ENCODE results near the gene GAMT.

Gene GAMT

GRCh38 chr19:1386945-1387683, 14.2 kb downstream of the GAMT start:
- no peak for DNase-seq (ENCODE audit: low read depth in 1 of 2, low spot score in 1 of 2)

DNA sequence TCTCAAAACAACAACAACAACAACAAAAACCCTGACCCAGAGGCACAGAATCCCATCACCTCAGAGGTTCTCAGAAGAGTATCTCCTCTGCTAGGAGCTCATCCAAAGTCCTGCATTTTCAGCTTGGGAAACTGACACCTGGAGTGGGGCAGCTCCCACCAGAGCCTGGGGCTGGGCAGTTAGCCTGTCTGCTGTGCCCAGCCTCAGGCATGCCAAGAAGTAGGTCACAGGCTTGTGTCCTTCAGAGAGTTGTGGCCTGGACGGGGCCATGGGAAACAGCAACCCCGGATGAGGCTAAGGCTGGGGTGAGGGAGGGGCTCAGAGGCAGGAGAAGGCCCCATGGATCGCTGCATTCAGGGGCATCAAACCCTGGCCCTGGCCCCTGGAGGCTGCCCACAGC, 15.5 kb downstream of the GAMT start:
- DNase-seq (ENCODE audit: low read depth in 1 of 2, low spot score in 1 of 2) = no peak

- DNase-seq (ENCODE audit: low read depth in 1 of 2, low spot score in 1 of 2) = no peak
Measured at GRCh38 chr19:1384478-1385110, 16.7 kb downstream of the GAMT start.

DNA sequence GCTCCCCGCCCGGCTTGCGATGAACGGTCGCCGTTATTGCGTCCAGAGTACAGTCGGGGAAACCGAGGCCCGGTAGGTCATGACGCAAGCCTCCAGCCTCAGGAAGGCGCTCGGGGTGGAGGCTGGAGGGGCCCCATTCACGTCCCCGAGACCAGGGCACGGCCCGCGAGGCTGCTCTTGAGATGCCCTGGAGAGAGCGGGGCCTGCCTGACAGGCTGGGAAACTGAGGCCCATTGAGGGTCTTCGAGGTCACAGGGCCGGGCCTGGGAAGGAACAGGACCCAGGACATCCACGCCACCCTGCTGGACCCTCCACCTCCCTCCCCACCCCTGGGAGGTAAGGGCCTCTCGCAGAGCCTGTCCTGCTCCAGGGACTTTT, 17.3 kb downstream of the GAMT start:
- no peak for DNase-seq (ENCODE audit: low read depth in 1 of 2, low spot score in 1 of 2)

GRCh38 chr19:1383312-1384084, 17.8 kb downstream of the GAMT start, which contains the start of gene NDUFS7:
TSS of gene NDUFS7 (plus strand) at chr19:1383907. CDS start at chr19:1383927, 20 bp downstream.
- DNase-seq (ENCODE audit: low read depth in 1 of 2, low spot score in 1 of 2) = peak; percentile 92 to 99

- DNase-seq (ENCODE audit: low read depth in 1 of 2, low spot score in 1 of 2) = no peak
Measured at GRCh38 chr19:1383017-1383311, 18.4 kb downstream of the GAMT start.

DNA sequence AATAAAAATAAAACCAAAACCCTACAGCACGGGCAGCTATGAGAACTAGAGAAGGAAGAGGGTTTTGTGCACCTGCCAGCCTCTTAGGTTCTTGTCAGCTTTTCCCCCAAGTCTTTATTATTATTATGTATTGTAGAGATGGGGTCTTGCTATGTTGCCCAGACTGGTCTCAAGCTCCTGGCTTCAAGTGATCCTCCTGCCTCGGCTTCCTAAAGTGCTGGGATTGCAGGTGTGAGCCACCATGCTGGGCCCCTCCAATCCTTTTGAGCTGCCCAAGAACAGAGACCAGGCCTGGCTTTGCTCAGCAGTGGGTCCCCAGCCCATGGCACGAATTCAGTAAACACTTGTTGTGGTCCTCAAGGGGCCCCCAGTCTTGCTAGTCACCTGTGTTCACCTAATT, 19.1 kb downstream of the GAMT start:
- no peak for DNase-seq (ENCODE audit: low read depth in 1 of 2, low spot score in 1 of 2)

- DNase-seq (ENCODE audit: low read depth in 1 of 2, low spot score in 1 of 2) = no peak
Measured at GRCh38 chr19:1379961-1380489, 21.3 kb downstream of the GAMT start.

DNA sequence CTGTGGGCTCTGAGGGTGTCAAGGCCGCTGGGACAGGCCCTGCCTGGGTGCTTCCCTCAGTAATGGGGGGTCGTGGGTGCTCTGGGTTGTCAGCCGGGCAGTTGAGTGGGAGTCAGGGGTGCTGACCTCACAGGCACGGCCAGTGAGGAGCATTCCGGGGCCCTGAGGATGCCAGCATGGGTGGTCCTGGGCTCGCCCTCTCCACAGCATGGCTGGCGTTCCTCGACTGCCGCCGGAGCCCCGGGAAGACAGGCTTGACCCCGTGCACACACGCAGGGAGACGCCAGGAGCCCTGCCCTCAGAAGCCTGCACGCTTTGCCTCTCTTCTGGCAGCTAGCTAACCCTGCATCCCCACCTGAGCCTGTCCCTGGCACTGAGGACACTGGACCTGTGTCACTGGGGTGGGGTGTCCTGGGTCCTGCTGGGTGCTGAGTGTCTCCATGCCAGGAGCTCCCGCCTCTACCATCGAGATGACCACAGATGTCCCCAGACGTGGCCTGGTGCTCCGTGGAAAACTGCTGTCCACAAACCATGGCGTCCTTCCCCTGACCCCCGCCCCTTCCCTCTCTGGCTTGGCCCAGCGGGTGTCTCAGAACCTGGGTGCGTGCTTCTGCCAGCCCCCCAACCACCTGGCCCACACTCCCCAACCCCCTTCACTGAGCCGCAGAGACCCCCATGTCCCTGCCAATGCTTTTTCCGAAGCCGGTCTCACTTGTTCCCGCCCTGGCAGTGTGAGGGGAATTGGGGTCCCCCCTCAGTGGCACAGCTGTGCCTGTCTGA, 22.0 kb downstream of the GAMT start:
- no peak for DNase-seq (ENCODE audit: low read depth in 1 of 2, low spot score in 1 of 2)

DNA sequence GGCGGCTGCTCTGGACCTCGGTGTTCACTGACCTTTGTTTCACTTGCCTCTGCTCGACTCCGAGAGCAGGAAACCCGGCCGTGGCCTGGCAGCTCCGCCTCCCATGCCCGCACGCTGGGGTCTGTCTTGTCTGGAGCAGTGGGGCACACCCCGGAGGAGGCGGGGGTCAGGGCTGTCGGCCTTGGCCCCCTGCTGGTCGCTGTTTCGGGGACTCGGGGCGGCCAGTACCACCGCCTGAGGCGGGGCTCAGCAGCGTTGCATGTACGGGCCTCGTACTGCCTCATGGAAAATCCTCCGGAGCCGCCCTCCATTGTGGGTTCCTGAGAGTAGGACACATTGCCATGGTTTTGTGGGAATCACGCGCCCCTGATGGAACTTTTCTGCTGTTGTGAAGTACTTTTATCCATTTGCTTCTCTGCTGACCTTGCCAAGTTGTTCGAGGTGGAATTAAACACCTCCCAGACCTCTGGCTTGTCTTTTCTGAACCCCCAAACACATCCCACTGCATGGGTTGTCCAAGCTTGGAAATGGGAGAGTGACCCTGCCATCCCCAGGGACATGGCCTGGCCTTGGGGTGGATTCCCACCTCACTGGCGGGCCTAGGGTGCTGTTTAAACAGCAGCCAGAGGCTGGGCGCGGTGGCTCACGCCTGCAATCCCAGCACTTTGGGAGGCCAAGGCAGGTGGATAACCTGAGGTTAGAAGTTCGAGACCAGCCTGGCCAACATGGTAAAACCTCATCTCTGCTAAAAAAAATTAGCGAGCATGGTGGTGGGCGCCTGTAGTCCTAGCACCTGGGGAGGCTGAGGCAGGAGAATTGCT, 23.2 kb downstream of the GAMT start:
- no peak for DNase-seq (ENCODE audit: low read depth in 1 of 2, low spot score in 1 of 2)

DNA sequence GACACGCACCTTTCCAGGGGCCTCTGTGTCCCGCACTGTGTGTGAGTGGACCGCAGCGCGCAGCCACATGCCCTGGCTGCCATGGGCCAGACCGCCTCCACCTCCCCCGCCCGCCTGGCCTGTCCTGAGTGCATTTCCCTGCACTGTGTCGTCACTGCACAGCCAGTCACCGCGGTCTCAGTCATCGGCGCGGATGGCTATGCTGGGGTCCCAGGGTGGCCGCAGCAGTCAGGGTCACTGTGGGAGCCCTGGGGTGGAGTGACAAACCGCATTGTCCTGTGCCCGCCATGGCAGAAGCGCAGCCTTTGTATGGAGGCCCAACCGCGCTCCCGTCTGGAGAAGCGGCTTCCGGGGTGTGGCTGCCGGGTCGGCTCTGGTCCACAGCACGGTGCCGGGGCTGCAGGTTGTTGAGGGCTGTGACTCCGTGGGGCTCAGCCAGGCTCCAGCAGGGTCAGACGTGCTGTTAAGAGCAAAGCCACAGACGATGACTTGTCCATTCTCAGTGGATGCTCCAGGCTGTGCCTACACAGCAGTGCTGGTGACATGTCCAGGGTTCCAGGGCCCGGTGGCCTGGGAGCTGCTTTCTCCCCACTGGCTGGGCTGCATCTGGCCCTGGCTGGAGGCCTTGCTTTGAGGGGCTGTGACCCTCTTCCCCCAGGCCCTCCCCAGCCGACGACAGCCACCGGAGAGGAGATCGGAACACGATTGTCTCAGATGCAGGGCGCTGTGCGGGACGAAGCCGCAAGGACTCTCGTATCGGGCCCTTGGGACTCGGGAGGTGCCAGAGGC, 24.0 kb downstream of the GAMT start:
- DNase-seq (ENCODE audit: low read depth in 1 of 2, low spot score in 1 of 2) = no peak

- DNase-seq (ENCODE audit: low read depth in 1 of 2, low spot score in 1 of 2) = no peak
Measured at GRCh38 chr19:1376415-1376805, 24.9 kb downstream of the GAMT start.

DNA sequence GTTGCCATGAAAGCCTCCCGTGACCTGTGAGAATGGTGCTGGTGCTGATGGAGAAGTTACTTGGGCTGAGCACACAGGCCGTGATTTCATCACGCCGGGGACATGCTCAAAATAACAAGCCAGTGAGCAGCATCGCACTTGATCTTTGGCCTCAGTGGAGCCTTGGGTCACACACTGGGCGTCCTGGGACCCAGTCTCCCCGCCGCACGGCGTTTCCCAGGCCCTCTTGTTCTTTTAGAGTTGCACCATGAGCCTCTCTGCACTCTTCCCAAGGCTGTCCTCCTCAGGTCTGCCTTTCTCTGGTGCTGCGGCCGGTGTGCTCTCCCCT, 27.1 kb downstream of the GAMT start:
- no peak for DNase-seq (ENCODE audit: low read depth in 1 of 2, low spot score in 1 of 2)

- no peak for DNase-seq (ENCODE audit: low read depth in 1 of 2, low spot score in 1 of 2)
Measured at GRCh38 chr19:1373534-1374249, 27.6 kb downstream of the GAMT start.

- no peak for DNase-seq (ENCODE audit: low read depth in 1 of 2, low spot score in 1 of 2)
Measured at GRCh38 chr19:1373042-1373533, 28.3 kb downstream of the GAMT start.

GRCh38 chr19:1370579-1371361, 30.6 kb downstream of the GAMT start:
- DNase-seq (ENCODE audit: low read depth in 1 of 2, low spot score in 1 of 2) = no peak

- DNase-seq (ENCODE audit: low read depth in 1 of 2, low spot score in 1 of 2) = no peak
Measured at GRCh38 chr19:1369214-1369805, 32.0 kb downstream of the GAMT start.

Measured in activated CD4-positive, alpha-beta T cell treated with anti-CD3 and anti-CD28 coated beads, Interleukin-2, amount 50 U/mL, for 24 hours (primary cell).